Suppressor macrophage treated with lipopolysaccharide for 4 hours (primary cell): ENCODE measurements around the gene BCAS2.

Source experiments
- DNase-seq: peaks from one replicate; pipeline ENCODE4 v3.0.0-alpha.2; 2020

Gene BCAS2

GRCh38 chr1:114554577-114554976 is 26.8 kb downstream of the BCAS2 start:
- no peak for DNase-seq

- DNase-seq, result no peak
Measured at GRCh38 chr1:114552106-114552639, 29.2 kb downstream of the BCAS2 start.

DNA sequence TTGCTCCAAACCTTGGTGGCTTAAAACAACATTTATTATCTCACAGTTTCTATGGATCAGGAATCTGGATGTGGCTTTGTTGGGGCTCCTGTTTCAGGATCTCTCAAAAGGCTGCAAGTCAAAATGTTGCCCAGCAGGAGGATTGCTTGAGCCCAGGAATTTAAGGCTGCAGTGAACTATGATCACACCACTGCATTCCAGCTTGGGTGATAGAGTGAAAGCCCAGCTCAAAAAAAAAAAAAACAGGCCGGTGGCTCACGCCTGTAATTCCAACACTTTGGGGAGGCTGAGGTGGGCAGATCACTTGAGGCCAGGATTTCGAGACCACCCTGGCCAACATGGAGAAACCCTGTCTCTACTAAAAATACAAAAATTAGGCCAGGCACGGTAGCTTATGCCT is 30.0 kb downstream of the BCAS2 start:
- no peak for DNase-seq

DNA sequence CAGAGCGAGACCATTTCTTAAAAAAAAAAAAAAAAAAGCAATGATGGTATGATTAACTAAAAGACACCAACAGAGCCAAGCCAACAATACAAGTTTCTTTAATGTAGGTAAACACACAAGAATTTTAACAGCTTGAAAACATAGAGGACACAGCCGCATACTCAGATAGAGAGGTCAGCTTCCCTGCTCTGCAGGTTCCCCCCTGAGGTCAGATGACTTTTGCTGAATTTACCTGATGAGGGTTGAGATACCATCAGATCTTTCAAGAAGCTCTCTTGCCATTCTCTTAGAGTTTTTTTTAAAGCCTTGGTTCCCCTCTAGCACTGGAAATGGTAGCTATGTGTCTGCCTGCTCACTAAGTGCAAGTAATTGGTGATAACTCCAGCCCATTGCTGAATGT is 31.1 kb downstream of the BCAS2 start:
- no peak for DNase-seq

DNA sequence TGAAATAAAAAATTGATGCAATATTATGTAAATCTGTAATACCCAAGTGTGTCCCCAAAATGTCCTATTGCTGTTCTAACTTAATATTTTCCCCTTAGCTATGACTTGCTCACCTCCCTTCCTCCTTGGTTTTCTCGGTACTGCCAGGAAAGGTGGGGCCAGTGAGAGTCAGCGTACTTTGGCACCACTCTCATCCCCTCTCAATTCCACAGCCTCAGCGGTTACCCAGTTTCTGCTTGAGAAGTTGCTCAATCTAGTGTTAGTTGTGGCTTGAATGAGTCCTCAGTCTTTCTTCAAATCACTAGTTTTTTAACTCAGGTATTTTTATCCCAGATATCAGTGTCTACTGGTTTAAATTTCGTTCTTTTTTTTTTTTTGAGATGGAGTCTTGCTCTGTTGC is 32.3 kb downstream of the BCAS2 start:
- DNase-seq, result no peak

DNA sequence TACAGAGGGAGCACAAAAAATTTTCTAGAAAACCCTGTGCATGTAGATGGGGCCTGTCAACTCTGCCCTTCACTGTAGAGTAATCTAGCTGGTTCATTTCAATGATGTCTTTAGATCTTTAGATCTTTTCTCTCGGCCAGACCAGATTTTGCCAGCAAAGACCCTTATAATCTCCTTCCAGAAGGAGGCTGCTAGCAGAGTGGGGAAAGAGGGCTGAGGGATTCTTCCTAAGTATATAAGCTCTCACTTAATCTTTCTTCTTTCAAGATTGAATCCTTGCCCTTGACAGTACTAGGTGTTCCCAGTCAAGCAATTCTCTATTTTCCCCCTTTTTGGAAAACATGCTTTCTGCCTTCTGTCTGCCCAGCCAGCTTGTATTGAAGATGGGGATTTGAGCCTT is 34.3 kb downstream of the BCAS2 start:
- no peak for DNase-seq

- DNase-seq, result no peak
Measured at GRCh38 chr1:114545796-114546195, 35.6 kb downstream of the BCAS2 start.

GRCh38 chr1:114545315-114545714 is 36.1 kb downstream of the BCAS2 start:
- no peak for DNase-seq

- no peak for DNase-seq
Measured at GRCh38 chr1:114540821-114541220, 40.6 kb downstream of the BCAS2 start.

DNA sequence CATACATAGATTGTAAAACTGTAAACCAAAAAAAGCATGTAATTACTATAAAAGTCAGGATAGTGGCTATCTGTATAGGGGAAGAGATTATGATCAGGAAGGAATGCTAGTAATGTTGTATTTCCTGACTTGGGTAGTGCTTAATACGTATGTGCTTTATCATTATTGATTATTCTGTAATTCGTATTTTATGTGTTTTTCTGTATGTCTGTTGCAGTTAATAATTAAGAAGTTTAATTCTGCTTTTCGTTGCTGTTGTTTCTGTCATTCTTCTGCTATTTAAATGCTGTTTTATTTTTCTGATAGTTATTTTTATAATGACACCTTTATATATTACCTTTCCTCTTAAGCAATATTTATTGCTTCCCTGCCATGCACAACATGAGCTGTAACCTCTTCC is 41.1 kb downstream of the BCAS2 start:
- no peak for DNase-seq

- DNase-seq, result no peak
Measured at GRCh38 chr1:114536043-114536442, 45.4 kb downstream of the BCAS2 start.

- no peak for DNase-seq
Measured at GRCh38 chr1:114535401-114535800, 46.0 kb downstream of the BCAS2 start.

GRCh38 chr1:114531094-114531493 is 50.3 kb downstream of the BCAS2 start:
- no peak for DNase-seq

GRCh38 chr1:114530224-114530623 is 51.2 kb downstream of the BCAS2 start:
- no peak for DNase-seq

DNA sequence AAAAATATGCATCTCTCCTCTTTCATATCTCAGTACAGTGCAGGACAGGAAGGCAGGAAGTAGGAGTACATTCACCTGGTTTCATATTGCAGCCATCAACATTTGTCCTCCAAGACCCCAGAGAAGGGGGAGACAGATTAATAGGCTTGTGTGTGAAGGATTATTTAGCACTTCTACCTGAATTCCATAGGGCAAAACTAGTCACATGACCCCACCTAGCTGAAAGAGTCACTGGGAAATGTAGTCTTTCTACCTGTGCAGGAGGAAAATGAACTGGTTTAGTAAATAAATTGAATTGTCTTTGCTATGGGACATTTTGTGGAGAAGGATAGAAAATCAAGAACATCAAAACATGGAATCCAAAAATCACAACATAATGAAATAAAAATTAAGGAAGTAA is 56.5 kb downstream of the BCAS2 start:
- no peak for DNase-seq

DNA sequence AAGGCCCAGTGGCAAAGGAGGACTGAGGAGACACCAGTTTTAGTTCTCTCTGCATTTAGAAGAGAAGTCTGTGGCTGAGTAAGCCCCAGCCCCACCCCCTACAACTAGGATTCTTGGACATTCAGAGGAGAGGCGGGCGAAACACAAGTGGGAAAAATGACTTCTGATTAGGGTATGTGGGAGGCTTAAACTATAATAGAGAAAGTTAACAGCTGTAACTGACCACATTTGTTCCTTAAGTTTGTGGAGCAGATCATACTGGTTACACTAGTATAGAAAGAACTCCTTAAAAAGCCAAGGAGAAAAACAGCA is 59.2 kb downstream of the BCAS2 start:
- DNase-seq, result no peak

GRCh38 chr1:114521396-114522263 is 59.8 kb downstream of the BCAS2 start:
- no peak for DNase-seq
